ENCODE measurements around the gene ADGRF3. TPM values are rescaled to one million over a fixed set of nuclear protein-coding genes. Genes with fewer than 3 reads are reported as not detected.
"Not testable (repeated sequence)": the region's sequence is repeated elsewhere in the genome, so short reads cannot be mapped to it uniquely, and the experiment has no call there.

ADGRF3 gene
- total and polyA plus RNA-seq, 12 donors: 0.03 to 0.72 TPM; not detected in 10

GRCh38 chr2:26376799-26377198 is 30.2 kb upstream of the ADGRF3 start:
- DNase-seq (no peak), ATAC-seq (no peak)
- no peaks in the 10 kb centered on the region for H3K4me1 ChIP-seq
- H3K27ac ChIP-seq: no peak overlapping the region
- no peak overlapping the region for H3K4me3 ChIP-seq
- intact Hi-C loops (cut with DNase I): no loop called here
- H3K27me3 ChIP-seq: no peaks in the 10 kb centered on the region
- peaks cover 0 to 95% (median 6%) of the 10 kb centered on the region in 9 donors for H3K36me3 ChIP-seq
- H3K9me3 ChIP-seq: no peaks in the 10 kb centered on the region
- TF ChIP-seq CTCF (IDR thresholded peaks at IDR 0.05): no peak
- WGBS, 2 donors: 95 to 97% methylated on average over 1 of the region's 1 CpG

DNA sequence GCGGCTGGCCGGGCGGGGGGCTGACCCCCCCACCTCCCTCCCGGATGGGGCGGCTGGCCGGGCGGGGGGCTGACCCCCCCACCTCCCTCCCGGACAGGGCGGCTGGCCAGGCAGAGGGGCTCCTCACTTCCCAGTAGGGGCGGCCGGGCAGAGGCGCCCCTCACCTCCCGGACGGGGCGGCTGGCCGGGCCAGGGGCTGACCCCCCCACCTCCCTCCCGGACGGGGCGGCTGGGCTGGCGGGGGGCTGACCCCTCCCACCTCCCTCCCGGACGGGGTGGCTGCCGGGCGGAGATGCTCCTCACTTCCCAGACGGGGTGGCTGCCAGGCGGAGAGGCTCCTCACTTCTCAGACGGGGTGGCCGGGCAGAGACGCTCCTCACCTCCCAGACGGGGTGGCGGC is 24.3 kb upstream of the ADGRF3 start:
- DNase-seq: not testable (repeated sequence)
- H3K36me3 ChIP-seq: peaks cover 0 to 75% (median 7%) of the 10 kb centered on the region in 9 donors

DNA sequence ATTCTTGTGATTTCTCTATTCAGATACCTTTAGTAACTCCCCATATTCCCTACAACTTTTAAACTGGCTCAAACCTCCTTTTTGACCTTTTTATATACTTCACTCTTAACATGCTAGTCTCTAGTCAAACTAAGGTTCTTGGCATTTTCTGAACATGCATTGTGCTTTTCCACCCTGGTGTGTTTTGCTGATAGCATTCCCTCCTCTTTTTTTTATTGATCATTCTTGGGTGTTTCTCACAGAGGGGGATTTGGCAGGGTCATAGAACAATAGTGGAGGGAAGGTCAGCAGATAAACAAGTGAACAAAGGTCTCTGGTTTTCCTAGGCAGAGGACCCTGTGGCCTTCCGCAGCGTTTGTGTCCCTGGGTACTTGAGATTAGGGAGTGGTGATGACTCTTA is 23.1 kb upstream of the ADGRF3 start:
- H3K4me3 ChIP-seq, ATAC-seq: not testable (repeated sequence)

More for the DNA sequence above, 24.3 kb upstream of the ADGRF3 start:
- 93 to 97% methylated on average over 7 to 10 of the region's 31 CpGs for WGBS, 2 donors
- H3K27ac ChIP-seq; H3K4me1 ChIP-seq; H3K9me3 ChIP-seq; H3K27me3 ChIP-seq; H3K4me3 ChIP-seq; intact Hi-C loops (cut with DNase I); ATAC-seq: not testable (repeated sequence)

DNA sequence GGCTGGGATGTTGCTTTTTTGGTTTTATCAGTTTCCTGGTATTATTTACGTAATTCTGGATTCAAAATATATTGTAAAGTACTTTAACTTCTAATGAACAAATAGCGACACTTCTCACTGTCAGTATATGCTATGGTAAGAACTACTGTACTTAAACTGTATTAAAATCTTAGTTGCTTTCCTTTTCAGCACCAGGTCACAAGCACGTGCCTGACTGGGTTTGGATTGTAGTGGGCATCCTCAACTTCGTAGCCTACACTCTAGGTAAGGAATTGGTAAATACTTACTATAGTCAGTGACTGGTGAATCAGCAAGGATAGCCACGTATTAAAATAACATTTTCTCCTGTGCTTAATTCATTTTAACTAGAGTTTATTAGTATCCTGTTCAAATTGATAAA is 20.4 kb upstream of the ADGRF3 start:
- Histone ChIP-seq H3K27ac (no peak overlapping the region), H3K4me1 (peaks cover 0 to 5% (median 0%) of the 10 kb centered on the region in 9 donors), H3K27me3 (no peaks in the 10 kb centered on the region), H3K4me3 (no peak overlapping the region), H3K9me3 (no peaks in the 10 kb centered on the region), H3K36me3 (peaks cover 0 to 44% (median 7%) of the 10 kb centered on the region in 9 donors)
- 93 to 94% methylated on average over 5 of the region's 5 CpGs for WGBS, 2 donors
- no peak for ATAC-seq
- intact Hi-C loops (cut with DNase I): no loop called here
- DNase-seq: no peak
- no peak for TF ChIP-seq CTCF (IDR thresholded peaks at IDR 0.05)

More for the DNA sequence above, 23.1 kb upstream of the ADGRF3 start:
- H3K4me1 ChIP-seq; H3K27me3 ChIP-seq; H3K9me3 ChIP-seq; DNase-seq; intact Hi-C loops (cut with DNase I); H3K27ac ChIP-seq: not testable (repeated sequence)
- WGBS, 2 donors: 17 to 33% methylated on average over 2 of the region's 2 CpGs
- peaks cover 0 to 72% (median 7%) of the 10 kb centered on the region in 9 donors for H3K36me3 ChIP-seq

GRCh38 chr2:26364669-26365068 is 18.1 kb upstream of the ADGRF3 start:
- no peak overlapping the region for H3K27ac ChIP-seq
- WGBS, 2 donors: 89 to 92% methylated on average over 4 of the region's 4 CpGs
- DNase-seq (no peak), ATAC-seq (no peak)
- H3K27me3 ChIP-seq: no peaks in the 10 kb centered on the region
- peaks cover 0 to 5% (median 0%) of the 10 kb centered on the region in 9 donors for H3K4me1 ChIP-seq
- intact Hi-C loops (cut with DNase I): no loop called here
- no peak for TF ChIP-seq CTCF (IDR thresholded peaks at IDR 0.05)
- H3K4me3 ChIP-seq: no peak overlapping the region
- peaks cover 0 to 44% (median 7%) of the 10 kb centered on the region in 9 donors for H3K36me3 ChIP-seq
- H3K9me3 ChIP-seq: no peaks in the 10 kb centered on the region
